Transverse colon (tissue), 3 donors: Measurements from ENCODE around the gene CDH13.

Source experiments
- POLR2A ChIP-seq: fragments of 450-650 bp; IDR thresholded peaks from one replicate; pipeline ENCODE4 v1.6.1; 2016; ENCODE audit warnings: antibody characterized with exemption, mild to moderate bottlenecking, moderate library complexity
- TF ChIP-seq, protein P1 (sequence below), 5 experiments: fragments of 200-600 bp in 3 of 5; fragments of 450-650 bp in 2 of 5; sonication (generic) in 3 of 5; IDR thresholded peaks; 1 replicate in 2 of 5; 2 replicates in 3 of 5; pipeline ENCODE4 v1.5.1; 2016 to 2017; ENCODE audit warnings: antibody characterized with exemption in 5 of 5, inconsistent platforms in 3 of 5, mild to moderate bottlenecking in 2 of 5, moderate library complexity in 1 of 5

- no peak for TF ChIP-seq POLR2A
- TF ChIP-seq, protein P1, sequence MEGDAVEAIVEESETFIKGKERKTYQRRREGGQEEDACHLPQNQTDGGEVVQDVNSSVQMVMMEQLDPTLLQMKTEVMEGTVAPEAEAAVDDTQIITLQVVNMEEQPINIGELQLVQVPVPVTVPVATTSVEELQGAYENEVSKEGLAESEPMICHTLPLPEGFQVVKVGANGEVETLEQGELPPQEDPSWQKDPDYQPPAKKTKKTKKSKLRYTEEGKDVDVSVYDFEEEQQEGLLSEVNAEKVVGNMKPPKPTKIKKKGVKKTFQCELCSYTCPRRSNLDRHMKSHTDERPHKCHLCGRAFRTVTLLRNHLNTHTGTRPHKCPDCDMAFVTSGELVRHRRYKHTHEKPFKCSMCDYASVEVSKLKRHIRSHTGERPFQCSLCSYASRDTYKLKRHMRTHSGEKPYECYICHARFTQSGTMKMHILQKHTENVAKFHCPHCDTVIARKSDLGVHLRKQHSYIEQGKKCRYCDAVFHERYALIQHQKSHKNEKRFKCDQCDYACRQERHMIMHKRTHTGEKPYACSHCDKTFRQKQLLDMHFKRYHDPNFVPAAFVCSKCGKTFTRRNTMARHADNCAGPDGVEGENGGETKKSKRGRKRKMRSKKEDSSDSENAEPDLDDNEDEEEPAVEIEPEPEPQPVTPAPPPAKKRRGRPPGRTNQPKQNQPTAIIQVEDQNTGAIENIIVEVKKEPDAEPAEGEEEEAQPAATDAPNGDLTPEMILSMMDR (IDR thresholded peaks at IDR 0.05) = no peak
These were observed 951.4 kb downstream of the CDH13 start for GRCh38 chr16:83578171-83578570.
